DND-41 (cell line): Measurements from ENCODE around the gene UBE3C.

Source experiments
- EZH2 ChIP-seq: IDR thresholded peaks from 3 replicates; pipeline ENCODE4 v1.6.1; 2012; ENCODE audit warnings: borderline replicate concordance, low read depth, mild to moderate bottlenecking, moderate library complexity, low read length, inconsistent platforms; ENCODE audit not compliant: severe bottlenecking
- TF ChIP-seq, protein P1 (sequence below): IDR thresholded peaks from 2 replicates; pipeline ENCODE4 v1.5.1; 2012; ENCODE audit warnings: borderline replicate concordance, low read length, moderate library complexity, mild to moderate bottlenecking; ENCODE audit not compliant: poor library complexity, severe bottlenecking; ENCODE audit errors: extremely low read depth

DNA sequence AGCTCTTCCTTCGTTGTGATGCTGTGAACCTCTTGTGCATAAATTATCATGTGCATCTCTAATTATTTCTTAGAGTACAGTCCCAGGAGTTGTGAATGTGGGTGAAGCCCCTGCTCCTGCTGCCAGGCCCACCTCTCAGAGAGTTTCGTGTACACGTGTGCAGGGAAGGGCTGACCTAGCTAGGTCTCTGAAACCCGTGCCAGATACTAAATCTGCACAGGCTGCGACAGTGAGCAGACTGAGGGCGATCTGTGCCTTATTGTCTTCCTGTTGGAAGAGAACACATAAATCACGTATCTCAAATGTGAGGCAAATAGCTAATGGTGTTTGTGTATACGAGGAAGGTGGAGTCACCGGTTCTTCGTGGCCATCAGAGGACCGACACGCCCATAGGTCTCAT, 126.3 kb downstream of the UBE3C start:
- TF ChIP-seq, protein P1, sequence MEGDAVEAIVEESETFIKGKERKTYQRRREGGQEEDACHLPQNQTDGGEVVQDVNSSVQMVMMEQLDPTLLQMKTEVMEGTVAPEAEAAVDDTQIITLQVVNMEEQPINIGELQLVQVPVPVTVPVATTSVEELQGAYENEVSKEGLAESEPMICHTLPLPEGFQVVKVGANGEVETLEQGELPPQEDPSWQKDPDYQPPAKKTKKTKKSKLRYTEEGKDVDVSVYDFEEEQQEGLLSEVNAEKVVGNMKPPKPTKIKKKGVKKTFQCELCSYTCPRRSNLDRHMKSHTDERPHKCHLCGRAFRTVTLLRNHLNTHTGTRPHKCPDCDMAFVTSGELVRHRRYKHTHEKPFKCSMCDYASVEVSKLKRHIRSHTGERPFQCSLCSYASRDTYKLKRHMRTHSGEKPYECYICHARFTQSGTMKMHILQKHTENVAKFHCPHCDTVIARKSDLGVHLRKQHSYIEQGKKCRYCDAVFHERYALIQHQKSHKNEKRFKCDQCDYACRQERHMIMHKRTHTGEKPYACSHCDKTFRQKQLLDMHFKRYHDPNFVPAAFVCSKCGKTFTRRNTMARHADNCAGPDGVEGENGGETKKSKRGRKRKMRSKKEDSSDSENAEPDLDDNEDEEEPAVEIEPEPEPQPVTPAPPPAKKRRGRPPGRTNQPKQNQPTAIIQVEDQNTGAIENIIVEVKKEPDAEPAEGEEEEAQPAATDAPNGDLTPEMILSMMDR: no peak
- TF ChIP-seq EZH2: no peak
